ENCODE measurements around the gene PIWIL4. TPM values are rescaled to one million over a fixed set of nuclear protein-coding genes. Genes with fewer than 3 reads are reported as not detected.
A peak's percentile ranks its signal among the peaks of the same experiment; 100 is the strongest.

Gene PIWIL4
- 2.1 and 3.1 TPM in 2 replicates for total RNA-seq

- DNase-seq (ENCODE audit: low read depth), result no peak
Observed at GRCh38 chr11:94567181-94567670, at the start of gene PIWIL4. PIWIL4 (plus strand) TSS chr11:94567368; CDS start chr11:94567519, 151 bp downstream.

GRCh38 chr11:94518300-94518699 is 48.9 kb upstream of the PIWIL4 start:
- no peak for DNase-seq (ENCODE audit: low read depth)

GRCh38 chr11:94519478-94520084 is 47.6 kb upstream of the PIWIL4 start:
- peak; percentile 29 for DNase-seq (ENCODE audit: low read depth)

DNA sequence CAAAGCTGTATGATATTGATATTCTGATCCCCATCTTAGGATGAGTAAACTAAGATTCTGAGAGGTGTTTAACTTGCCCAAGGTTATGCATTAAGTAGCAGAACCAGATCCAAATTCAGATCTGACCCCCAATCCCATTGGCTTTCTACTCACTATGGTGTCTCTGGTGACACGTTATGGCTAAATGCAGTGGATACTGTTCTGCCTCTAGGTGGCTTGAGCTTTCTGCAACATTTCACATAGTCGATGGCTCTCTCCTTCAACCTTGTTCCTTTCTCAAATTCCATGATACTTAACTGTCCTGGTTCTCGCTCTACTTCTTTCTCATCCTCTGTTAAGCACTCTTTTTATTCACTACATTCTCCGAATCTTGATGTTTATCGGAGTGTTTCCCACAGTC is 45.5 kb upstream of the PIWIL4 start:
- no peak for DNase-seq (ENCODE audit: low read depth)

DNA sequence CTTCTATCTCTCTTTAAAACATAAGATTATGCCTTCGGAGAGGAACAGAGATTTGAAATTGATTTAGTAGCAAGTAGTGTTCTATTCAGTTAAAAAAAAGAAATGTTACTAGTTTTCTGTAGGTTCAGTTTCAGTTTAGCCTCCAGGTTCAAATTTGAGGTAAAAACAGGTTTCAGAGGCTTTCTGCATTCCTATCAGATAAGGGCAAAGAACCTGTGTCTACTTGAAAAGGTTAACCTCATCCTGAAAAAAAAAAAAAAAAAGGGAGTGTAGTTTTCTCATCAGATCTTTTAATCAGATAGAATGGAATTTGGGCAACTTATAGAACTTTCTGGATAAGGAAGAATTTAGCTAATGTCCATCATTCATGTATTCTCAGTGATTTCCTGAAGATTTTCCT is 42.8 kb upstream of the PIWIL4 start:
- DNase-seq (ENCODE audit: low read depth), result no peak

DNA sequence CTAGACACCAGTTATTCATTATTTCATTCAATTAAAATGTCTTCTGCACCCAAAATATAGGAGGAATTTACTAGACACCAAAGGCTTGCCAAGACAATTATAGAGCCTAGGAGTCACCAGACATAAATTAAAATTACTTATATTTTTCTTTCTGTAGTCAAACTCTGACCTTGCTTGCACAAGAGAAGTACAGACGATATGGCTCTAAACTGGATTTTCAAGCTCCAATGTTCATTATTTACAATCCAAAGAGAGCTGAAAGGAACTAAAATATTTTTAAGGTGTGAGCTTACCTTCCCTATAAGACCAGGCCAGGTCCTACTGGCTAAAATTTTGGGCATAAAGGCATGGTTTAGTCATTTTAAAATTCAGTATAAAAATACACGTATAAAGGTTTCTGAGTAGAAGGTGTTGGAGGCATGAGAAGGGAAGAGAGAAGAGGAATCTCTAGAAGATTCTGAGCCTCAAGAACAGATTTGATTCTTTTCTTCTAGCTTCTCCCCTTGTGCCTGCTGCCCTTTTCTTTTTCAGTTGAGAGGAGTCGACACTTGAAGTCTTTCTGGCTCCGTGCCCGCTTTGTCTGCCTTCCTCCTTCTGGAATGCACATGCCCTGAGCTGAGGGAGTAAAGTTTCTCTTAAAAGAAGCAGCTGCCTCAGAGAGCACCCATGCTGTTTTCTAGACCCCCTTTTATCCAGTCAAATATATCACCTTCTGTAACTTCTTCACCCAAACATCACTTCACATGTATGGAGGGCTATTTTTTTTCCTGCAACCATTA is 41.4 kb upstream of the PIWIL4 start:
- peak; percentile 80 for DNase-seq (ENCODE audit: low read depth)

- no peak for DNase-seq (ENCODE audit: low read depth)
Observed at GRCh38 chr11:94526645-94527438, 40.3 kb upstream of the PIWIL4 start.

DNA sequence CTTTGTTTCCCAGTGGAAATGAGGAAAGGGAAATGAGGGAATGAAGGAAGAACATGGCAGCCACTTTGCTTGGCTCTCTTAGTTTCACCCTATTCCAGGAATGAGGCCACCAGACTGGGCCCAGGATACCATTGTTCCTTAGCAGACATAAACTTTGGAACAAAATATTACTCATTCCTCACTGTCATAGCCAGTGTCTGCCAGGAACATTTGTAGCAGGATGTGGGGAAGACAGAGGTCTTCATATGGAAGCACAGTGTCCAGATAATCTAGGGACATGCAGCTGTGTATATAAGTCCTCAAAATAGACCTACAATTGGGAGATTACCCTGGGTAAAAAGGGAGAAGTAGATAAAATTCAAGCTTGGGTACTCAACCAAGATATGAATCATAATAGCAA is 38.6 kb upstream of the PIWIL4 start:
- no peak for DNase-seq (ENCODE audit: low read depth)

GRCh38 chr11:94532211-94532610 is 35.0 kb upstream of the PIWIL4 start:
- peak; percentile 44 for DNase-seq (ENCODE audit: low read depth)

GRCh38 chr11:94533206-94533605 is 34.0 kb upstream of the PIWIL4 start:
- no peak for DNase-seq (ENCODE audit: low read depth)

- no peak for DNase-seq (ENCODE audit: low read depth)
Observed at GRCh38 chr11:94533696-94534630, 33.2 kb upstream of the PIWIL4 start.

GRCh38 chr11:94536386-94536785 is 30.8 kb upstream of the PIWIL4 start:
- DNase-seq (ENCODE audit: low read depth), result no peak

- DNase-seq (ENCODE audit: low read depth), result no peak
Observed at GRCh38 chr11:94537031-94537600, 30.1 kb upstream of the PIWIL4 start.

- no peak for DNase-seq (ENCODE audit: low read depth)
Observed at GRCh38 chr11:94539420-94539819, 27.7 kb upstream of the PIWIL4 start.

- peak; percentile 62 for DNase-seq (ENCODE audit: low read depth)
Observed at GRCh38 chr11:94543695-94544645, 23.2 kb upstream of the PIWIL4 start, which contains the start of gene FUT4. FUT4 (plus strand) TSS chr11:94543921; CDS start chr11:94544134, 213 bp downstream.

GRCh38 chr11:94544646-94545263 is 22.4 kb upstream of the PIWIL4 start:
- no peak for DNase-seq (ENCODE audit: low read depth)

DNA sequence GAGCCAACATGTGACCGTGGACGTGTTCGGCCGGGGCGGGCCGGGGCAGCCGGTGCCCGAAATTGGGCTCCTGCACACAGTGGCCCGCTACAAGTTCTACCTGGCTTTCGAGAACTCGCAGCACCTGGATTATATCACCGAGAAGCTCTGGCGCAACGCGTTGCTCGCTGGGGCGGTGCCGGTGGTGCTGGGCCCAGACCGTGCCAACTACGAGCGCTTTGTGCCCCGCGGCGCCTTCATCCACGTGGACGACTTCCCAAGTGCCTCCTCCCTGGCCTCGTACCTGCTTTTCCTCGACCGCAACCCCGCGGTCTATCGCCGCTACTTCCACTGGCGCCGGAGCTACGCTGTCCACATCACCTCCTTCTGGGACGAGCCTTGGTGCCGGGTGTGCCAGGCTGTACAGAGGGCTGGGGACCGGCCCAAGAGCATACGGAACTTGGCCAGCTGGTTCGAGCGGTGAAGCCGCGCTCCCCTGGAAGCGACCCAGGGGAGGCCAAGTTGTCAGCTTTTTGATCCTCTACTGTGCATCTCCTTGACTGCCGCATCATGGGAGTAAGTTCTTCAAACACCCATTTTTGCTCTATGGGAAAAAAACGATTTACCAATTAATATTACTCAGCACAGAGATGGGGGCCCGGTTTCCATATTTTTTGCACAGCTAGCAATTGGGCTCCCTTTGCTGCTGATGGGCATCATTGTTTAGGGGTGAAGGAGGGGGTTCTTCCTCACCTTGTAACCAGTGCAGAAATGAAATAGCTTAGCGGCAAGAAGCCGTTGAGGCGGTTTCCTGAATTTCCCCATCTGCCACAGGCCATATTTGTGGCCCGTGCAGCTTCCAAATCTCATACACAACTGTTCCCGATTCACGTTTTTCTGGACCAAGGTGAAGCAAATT is 21.7 kb upstream of the PIWIL4 start:
- DNase-seq (ENCODE audit: low read depth), result no peak

- DNase-seq (ENCODE audit: low read depth), result no peak
Observed at GRCh38 chr11:94546162-94546470, 21.1 kb upstream of the PIWIL4 start.
